ENCODE results near the gene CSNK1D.

Gene CSNK1D

DNA sequence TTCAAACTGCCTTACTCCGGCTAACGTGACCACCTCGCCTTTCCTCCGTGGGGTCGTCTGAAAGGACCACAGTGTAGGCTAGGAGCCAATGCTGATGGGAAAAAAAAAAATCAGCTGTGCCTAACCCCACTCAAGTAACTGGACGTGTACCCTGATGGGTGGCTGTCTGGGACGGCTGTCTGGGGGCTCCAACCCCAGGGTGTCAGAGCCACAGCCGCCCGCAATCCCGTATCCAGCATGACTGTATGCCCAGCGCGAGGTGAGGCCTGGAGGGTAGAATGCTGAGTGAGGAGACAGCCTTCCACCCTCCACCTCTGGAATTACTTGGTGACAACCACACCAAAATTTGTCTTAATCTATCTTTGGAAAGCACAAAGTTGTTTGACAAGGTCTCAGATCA is 2.8 kb downstream of the CSNK1D start:
- DNase-seq (ENCODE audit: low read depth), result no peak
- no peak overlapping the region for H3K4me3 ChIP-seq (ENCODE audit: low read depth, low read length)
- TF ChIP-seq, protein P1, sequence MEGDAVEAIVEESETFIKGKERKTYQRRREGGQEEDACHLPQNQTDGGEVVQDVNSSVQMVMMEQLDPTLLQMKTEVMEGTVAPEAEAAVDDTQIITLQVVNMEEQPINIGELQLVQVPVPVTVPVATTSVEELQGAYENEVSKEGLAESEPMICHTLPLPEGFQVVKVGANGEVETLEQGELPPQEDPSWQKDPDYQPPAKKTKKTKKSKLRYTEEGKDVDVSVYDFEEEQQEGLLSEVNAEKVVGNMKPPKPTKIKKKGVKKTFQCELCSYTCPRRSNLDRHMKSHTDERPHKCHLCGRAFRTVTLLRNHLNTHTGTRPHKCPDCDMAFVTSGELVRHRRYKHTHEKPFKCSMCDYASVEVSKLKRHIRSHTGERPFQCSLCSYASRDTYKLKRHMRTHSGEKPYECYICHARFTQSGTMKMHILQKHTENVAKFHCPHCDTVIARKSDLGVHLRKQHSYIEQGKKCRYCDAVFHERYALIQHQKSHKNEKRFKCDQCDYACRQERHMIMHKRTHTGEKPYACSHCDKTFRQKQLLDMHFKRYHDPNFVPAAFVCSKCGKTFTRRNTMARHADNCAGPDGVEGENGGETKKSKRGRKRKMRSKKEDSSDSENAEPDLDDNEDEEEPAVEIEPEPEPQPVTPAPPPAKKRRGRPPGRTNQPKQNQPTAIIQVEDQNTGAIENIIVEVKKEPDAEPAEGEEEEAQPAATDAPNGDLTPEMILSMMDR (IDR thresholded peaks at IDR 0.05; ENCODE audit: low read depth, low read length, missing control alignments), result no peak

DNA sequence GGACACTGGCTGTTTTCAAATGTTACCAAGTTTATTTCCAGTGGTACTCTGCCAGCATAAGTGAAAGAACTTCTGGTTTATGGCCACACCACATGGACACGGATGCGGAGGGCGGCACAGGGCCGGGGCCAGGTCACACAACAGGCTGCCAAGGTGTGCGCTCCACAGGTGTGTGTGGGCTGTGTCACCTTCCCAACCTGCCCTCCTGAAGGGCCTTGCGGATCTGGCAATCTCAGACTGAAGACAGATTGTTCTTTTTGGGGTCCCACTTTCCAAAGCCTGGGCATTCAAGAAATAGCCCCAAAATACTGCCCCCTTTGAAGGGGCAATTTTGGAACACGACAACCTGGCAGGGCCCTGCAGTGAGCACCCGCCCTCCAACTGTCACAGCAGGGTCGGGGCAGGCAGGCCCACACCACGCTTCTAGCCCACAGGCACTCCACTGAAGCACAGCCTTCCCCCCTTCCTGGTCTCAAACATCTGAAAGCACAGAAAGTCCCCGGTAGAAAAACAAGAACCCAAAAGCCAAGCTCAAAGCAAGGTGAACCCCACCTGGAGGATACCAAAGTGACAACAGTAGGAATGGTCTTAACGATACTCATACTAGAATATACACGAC is 3.5 kb downstream of the CSNK1D start:
- H3K4me3 ChIP-seq (ENCODE audit: low read depth, low read length), result no peak overlapping the region
- TF ChIP-seq, protein P1 (IDR thresholded peaks at IDR 0.05; ENCODE audit: low read depth, low read length, missing control alignments), result no peak
- DNase-seq (ENCODE audit: low read depth), result no peak

DNA sequence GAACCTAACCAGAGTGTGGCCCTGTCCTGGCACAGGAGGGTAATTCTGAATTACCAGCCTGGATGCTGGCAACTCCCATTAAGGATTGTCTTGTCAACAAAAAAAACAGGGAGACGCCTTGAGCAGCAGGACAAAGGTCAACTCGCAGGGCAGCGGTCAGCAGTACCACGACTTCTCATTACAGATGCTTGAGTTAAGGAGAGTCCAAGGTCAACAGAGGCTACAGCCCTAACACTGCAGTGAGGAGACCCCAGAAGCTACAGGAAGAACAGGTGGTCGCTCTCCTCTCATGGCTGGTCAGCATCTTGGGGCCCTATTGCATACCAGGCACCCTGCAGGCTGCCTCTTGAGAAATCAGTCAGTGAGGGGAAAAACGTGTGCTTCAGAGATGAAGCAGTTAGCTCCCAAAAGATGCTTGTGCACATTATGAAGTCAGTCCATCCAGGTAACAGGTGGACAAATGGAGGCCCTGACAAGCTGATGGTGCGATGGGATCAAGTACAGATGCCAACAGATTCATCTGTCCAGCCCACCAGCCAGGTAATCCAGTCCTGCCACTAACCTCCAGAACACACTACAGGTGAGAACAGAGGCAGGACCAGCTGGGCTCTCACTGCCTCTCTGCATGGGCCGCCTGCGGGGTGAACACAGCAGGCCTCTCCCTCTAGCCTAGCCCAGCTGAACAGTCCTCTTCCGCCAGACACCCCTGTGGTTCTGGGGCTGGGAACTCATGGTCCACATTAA is 4.2 kb downstream of the CSNK1D start:
- TF ChIP-seq, protein P1 (IDR thresholded peaks at IDR 0.05; ENCODE audit: low read depth, low read length, missing control alignments), result no peak
- no peak overlapping the region for H3K4me3 ChIP-seq (ENCODE audit: low read depth, low read length)
- DNase-seq (ENCODE audit: low read depth), result no peak

DNA sequence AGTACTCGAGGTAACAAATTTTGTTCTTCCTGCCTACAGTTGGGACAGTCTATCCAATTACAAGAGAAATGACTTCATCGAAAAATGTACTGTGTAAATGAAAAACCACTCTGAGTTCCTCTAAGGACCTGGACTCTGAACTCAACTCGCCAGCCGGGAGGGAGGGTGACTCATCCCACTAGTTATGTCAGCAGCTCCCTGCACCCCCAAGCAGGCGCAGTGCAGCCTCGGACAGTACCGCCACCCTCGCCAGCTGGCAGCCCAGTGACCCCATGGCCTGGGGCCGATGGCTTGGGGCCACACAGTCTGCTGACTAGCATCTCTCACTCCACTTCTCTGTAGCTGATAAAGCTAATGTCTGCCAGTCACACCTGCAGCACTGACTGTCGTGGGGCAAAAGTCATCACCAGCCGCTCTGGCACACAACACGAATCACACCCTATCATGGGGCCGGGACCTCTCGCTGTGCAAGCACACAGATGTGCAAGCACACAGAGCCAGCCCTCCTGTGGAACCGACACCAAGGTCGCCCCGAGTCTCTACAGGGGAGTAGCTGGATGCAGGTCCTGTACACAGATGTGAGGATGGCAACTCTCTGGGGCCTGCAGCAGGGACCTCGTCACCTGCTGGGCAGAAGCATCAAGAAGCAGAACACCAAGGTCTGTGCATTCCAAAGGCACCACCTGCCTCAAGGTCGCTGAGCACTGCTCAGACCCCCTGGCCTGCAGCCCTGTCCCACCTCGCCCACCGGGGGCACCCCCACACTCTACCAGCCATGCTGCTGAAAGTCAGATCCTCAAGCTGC is 5.7 kb downstream of the CSNK1D start:
- no peak overlapping the region for H3K4me3 ChIP-seq (ENCODE audit: low read depth, low read length)
- no peak for DNase-seq (ENCODE audit: low read depth)

DNA sequence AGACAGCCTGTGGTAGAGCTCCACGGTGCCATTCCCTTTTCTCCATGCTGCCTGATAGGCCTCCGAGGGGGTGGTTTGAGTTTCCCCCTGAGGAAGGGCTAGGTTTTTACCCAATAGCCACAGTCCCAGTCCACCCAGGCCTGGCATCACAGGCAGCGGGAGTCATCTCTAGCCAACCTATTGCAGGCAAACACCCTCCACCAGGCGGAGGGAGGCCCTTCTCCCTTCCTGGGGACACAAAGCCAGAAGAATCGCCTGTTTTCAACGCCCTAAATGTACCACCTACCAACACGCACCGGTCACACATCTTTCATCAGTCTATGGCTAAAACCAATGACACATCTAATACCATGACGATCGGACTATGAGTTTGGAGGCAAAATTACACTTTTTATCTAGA is 7.4 kb downstream of the CSNK1D start:
- TF ChIP-seq, protein P1 (IDR thresholded peaks at IDR 0.05; ENCODE audit: low read depth, low read length, missing control alignments), result no peak
- no peak overlapping the region for H3K4me3 ChIP-seq (ENCODE audit: low read depth, low read length)

More for the DNA sequence above, 5.7 kb downstream of the CSNK1D start:
- TF ChIP-seq, protein P1 (IDR thresholded peaks at IDR 0.05; ENCODE audit: low read depth, low read length, missing control alignments), result no peak

DNA sequence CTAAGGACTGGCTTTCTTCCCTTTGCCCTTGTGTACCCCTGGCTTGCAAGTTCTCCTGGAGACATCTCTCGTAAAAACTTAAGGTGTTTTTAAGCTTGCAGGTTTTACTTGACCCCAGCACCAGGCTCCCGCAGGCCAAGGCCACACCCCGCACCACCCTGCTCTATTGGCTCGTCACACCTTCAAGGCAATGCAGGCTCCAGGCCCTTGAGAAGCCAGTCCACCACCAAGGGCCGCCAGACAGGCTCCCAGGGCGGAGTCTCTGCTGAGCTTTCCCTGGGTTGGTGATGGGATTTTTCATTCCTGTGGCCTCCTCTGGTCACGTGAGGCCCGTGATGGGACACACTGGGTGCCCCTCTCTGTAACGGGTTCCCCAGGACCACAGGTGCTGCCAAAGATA is 9.9 kb downstream of the CSNK1D start:
- TF ChIP-seq, protein P1 (IDR thresholded peaks at IDR 0.05; ENCODE audit: low read depth, low read length, missing control alignments), result no peak
- no peak for DNase-seq (ENCODE audit: low read depth)
- H3K4me3 ChIP-seq (ENCODE audit: low read depth, low read length), result no peak overlapping the region

More for the DNA sequence above, 7.4 kb downstream of the CSNK1D start:
- DNase-seq (ENCODE audit: low read depth), result no peak
